C4-2B (cell line): Measurements from ENCODE around the gene TAPT1.

Experiments
- ZFX ChIP-seq: fragments of 450-650 bp; IDR thresholded peaks from 2 replicates; pipeline ENCODE4 v1.6.1; 2017
- TF ChIP-seq, protein P1 (sequence below): fragments of 450-650 bp; conservative IDR thresholded peaks from 2 replicates; pipeline ENCODE4 v1.5.1; 2017; ENCODE audit warnings: mild to moderate bottlenecking

DNA sequence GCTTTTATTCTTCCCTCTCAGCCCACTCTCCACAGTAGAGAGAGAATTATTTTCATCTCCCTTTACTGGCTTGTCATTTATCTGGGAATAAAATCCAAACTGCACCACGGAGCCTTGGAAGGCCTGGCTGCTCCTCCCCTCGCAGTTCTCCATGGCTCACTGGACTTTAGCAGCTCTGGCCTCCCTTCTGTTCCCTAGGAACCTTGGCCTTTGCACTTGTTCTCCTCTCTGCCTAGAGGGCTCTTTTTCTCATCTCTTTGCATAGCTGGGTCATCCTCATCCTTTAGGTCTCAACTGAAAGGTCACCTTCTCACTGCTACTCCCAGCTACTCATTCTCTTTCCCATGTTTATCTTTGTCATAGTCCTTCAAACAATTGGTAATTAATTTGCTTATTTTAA, 31.3 kb upstream of the TAPT1 start:
- TF ChIP-seq, protein P1, sequence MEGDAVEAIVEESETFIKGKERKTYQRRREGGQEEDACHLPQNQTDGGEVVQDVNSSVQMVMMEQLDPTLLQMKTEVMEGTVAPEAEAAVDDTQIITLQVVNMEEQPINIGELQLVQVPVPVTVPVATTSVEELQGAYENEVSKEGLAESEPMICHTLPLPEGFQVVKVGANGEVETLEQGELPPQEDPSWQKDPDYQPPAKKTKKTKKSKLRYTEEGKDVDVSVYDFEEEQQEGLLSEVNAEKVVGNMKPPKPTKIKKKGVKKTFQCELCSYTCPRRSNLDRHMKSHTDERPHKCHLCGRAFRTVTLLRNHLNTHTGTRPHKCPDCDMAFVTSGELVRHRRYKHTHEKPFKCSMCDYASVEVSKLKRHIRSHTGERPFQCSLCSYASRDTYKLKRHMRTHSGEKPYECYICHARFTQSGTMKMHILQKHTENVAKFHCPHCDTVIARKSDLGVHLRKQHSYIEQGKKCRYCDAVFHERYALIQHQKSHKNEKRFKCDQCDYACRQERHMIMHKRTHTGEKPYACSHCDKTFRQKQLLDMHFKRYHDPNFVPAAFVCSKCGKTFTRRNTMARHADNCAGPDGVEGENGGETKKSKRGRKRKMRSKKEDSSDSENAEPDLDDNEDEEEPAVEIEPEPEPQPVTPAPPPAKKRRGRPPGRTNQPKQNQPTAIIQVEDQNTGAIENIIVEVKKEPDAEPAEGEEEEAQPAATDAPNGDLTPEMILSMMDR, result no peak
- no peak for TF ChIP-seq ZFX
